ENCODE measurements around the gene GDF9. TPM values are rescaled to one million over a fixed set of nuclear protein-coding genes. Genes with fewer than 3 reads are reported as not detected.

Gene GDF9
- total RNA-seq, 1 donor from 2014 or later: 0.88 TPM

DNA sequence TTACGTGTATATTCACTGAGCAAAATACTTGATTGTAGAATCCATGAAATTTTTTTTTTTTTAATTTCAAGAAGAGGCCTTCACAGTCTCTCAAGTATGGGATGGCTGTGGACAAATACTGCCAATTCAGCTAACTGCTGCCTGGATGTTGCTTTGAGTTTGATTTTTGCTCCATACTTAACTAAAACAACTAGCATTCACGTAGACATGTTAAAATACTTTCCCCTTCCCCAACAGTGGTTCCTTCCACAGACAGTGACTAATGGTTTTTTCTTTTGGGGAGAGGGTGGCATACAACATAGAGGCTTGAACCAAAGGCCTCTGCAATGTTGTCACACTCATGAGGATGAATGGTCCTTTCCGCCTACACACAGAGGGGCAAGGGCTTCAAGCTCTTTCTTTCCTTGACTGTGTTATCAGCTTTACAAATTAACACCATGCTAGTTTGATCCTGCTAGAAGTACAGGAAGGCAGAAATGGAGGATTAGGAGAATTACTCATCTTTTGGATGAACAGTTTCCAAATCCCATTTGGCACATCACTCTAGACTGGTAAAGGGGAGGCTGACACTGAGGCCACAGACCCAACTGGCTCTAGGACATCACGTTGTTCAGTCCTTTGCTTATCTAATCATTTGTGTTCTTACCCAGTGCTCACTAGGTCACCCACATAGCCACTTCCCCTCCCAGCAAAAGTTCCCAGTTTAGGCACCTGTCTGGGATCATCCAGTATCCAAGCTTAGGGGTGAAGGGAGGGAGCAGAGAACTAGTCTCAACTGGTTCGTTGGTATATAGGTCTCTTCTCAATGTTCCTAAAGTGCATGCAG, 5.4 kb upstream of the GDF9 start:
- TF ChIP-seq, protein P1, sequence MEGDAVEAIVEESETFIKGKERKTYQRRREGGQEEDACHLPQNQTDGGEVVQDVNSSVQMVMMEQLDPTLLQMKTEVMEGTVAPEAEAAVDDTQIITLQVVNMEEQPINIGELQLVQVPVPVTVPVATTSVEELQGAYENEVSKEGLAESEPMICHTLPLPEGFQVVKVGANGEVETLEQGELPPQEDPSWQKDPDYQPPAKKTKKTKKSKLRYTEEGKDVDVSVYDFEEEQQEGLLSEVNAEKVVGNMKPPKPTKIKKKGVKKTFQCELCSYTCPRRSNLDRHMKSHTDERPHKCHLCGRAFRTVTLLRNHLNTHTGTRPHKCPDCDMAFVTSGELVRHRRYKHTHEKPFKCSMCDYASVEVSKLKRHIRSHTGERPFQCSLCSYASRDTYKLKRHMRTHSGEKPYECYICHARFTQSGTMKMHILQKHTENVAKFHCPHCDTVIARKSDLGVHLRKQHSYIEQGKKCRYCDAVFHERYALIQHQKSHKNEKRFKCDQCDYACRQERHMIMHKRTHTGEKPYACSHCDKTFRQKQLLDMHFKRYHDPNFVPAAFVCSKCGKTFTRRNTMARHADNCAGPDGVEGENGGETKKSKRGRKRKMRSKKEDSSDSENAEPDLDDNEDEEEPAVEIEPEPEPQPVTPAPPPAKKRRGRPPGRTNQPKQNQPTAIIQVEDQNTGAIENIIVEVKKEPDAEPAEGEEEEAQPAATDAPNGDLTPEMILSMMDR (IDR thresholded peaks at IDR 0.05; ENCODE audit: insufficient read depth, low read length, poor library complexity, severe bottlenecking): no peak
- no peak for DNase-seq (ENCODE audit: low read depth)
- Histone ChIP-seq H3K4me3 (ENCODE audit: low read depth, low read length) (no peak overlapping the region), H3K36me3 (ENCODE audit: control insufficient read depth, insufficient read depth, low read length) (peaks cover 3% of the 10 kb centered on the region), H3K27me3 (ENCODE audit: control insufficient read depth, insufficient read depth, low read length) (no peaks in the 10 kb centered on the region)

DNA sequence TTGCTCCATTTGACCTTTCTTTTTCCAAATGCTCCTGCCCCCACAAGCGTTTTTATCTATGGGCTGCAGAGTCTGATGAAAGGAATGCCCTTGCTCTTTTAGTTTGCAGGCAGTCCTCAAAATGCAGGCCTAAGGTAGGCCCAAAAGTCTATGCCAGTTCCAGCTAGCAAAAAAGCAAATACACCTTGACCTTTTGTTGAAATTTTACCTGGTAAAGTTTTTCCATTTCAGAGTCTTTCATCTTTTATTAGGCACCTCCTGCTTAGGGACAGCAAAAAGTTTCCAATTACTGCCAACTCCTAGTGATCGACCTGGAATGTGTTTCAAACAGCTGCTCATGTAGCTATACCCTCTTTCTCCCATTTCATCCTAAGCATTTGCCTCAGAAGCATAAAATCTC, 4.5 kb upstream of the GDF9 start:
- no peak for DNase-seq (ENCODE audit: low read depth)
- H3K36me3 ChIP-seq (ENCODE audit: control insufficient read depth, insufficient read depth, low read length): peaks cover 3% of the 10 kb centered on the region
- TF ChIP-seq, protein P1 (IDR thresholded peaks at IDR 0.05; ENCODE audit: insufficient read depth, low read length, poor library complexity, severe bottlenecking): no peak
- H3K4me3 ChIP-seq (ENCODE audit: low read depth, low read length): no peak overlapping the region
- no peaks in the 10 kb centered on the region for H3K27me3 ChIP-seq (ENCODE audit: control insufficient read depth, insufficient read depth, low read length)

DNA sequence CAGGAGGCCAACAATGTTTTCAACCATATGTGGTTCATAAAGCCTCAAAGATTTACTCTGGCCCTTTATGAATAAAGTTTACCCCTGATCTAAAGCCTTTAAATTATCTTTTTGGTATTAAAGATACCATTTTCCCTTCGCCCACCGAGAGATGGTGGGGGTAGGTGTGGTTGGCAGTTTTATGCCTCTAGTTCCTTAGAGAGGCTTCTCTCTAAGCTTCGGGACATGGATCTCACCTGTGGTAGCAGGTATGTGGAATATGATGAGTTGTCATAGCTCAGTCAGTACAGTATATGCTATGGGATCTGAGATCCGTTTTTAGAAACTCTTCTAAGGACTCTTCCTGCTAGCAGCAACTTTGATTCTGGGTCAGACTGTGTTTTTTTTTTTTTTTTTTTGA, 2.5 kb upstream of the GDF9 start:
- no peak overlapping the region for H3K4me3 ChIP-seq (ENCODE audit: low read depth, low read length)
- no peak for DNase-seq (ENCODE audit: low read depth)
- TF ChIP-seq, protein P1 (IDR thresholded peaks at IDR 0.05; ENCODE audit: insufficient read depth, low read length, poor library complexity, severe bottlenecking): no peak

DNA sequence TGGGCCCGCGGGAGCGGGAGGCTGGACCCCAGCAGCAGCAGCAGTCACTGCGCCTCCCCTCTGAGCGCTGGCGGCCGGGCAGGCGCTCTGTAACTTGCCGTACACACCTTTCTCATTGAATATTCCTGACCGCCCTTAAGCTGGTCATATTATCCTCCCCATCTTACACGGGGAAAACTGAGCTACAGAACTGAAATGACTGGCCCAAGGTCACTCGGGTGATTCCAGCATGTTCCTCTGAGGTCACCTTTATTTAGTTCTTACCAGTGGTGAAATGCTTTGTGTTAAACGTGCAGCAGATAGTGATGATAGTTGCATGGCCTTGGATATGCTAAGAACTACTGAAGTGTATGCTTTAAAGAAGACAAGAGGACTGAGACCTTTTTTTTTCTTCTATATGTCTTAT, 780 bp upstream of the GDF9 start:
- DNase-seq (ENCODE audit: low read depth): no peak
- peak overlapping the region; percentile 72 for H3K4me3 ChIP-seq (ENCODE audit: low read depth, low read length)

More for the DNA sequence above, 2.5 kb upstream of the GDF9 start:
- Histone ChIP-seq H3K36me3 (ENCODE audit: control insufficient read depth, insufficient read depth, low read length) (no peaks in the 10 kb centered on the region), H3K27me3 (ENCODE audit: control insufficient read depth, insufficient read depth, low read length) (no peaks in the 10 kb centered on the region)

DNA sequence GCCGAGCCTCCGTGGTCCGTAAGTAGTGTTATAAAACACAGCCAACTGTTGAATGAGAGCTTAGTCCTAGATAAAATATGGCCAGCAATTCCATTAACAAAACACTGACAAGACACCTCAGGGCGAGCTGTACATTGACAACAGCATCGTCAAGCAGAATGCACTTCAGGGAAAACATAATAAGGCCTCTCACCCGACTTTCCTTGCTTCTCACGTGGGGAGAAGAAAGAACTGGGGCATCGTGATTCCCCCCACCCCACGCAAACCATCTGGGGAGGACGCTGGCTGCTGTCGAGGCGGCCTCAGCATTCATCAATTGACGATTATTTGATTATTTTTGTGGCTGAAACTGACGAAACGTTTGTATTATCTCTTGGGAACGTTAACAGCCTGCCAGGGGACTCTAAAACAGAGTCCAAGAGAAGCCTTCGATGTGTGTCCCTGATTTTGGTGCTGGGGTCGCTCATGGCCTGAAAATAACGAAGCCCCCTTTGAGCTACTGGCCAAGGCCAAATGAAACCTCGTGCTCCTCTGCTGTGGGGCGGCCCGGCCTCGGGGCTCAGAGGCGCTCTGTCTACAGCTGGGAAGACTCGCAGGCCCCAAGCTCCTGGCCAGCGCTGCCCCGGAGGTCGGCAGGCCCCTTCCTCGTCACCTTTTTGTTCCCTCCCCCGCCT, 464 bp downstream of the GDF9 start:
- H3K36me3 ChIP-seq (ENCODE audit: control insufficient read depth, insufficient read depth, low read length): no peaks in the 10 kb centered on the region
- TF ChIP-seq, protein P1 (IDR thresholded peaks at IDR 0.05; ENCODE audit: insufficient read depth, low read length, poor library complexity, severe bottlenecking): no peak
- no peak for DNase-seq (ENCODE audit: low read depth)
- no peaks in the 10 kb centered on the region for H3K27me3 ChIP-seq (ENCODE audit: control insufficient read depth, insufficient read depth, low read length)
- H3K4me3 ChIP-seq (ENCODE audit: low read depth, low read length): peak overlapping the region; percentile 72

More for the DNA sequence above, 780 bp upstream of the GDF9 start:
- TF ChIP-seq, protein P1 (IDR thresholded peaks at IDR 0.05; ENCODE audit: insufficient read depth, low read length, poor library complexity, severe bottlenecking): no peak
- no peaks in the 10 kb centered on the region for H3K27me3 ChIP-seq (ENCODE audit: control insufficient read depth, insufficient read depth, low read length)
- H3K36me3 ChIP-seq (ENCODE audit: control insufficient read depth, insufficient read depth, low read length): no peaks in the 10 kb centered on the region
